HepG2 (cell line): Measurements from ENCODE around the gene OSBPL10. TPM values are rescaled to one million over a fixed set of nuclear protein-coding genes. Genes with fewer than 3 reads are reported as not detected.

ENCODE experiments used
- ATAC-seq: fragments of 200-7000 bp; cut with Tn5 transposase; 3 replicates; pipeline ENCODE4 v1.9.1; 2020; ENCODE audit warnings: mild to moderate bottlenecking, moderate library complexity
- BruUV-seq: library from RNA; stranded (reverse); fragments of 400-500 nt; replicated peaks from 2 replicates; lab custom pipeline; 2021; lab: Mats Ljungman, UMichigan
- CTCF ChIA-PET: fragments of 300-600 bp; formaldehyde crosslinking; extraction: SDS; loops from one replicate; lab custom pipeline; 2021; ENCODE audit warnings: low total read pairs, inconsistent platforms, low intra/inter-chr PET ratio; lab: Yijun Ruan, JAX
- POLR2A ChIA-PET: fragments of 350-600 bp; sonication (Branson Sonifier 250); formaldehyde crosslinking; loops from one replicate; lab custom pipeline; 2020; ENCODE audit warnings: antibody characterized with exemption, inconsistent platforms; lab: Yijun Ruan, JAX
- DNase-seq: peaks from one replicate; pipeline ENCODE4 v3.0.0-alpha.2; 2015; ENCODE audit warnings: low spot score
- FAIRE-seq: peaks from 3 replicates; lab custom pipeline; 2011; peaks lifted over from hg19 to GRCh38; lab: Jason Lieb, UNC
- H2AFZ ChIP-seq: one replicate; pipeline ENCODE4 v1.6.1; 2011; ENCODE audit warnings: low read length, inconsistent platforms
- H3K27ac ChIP-seq: fragments of 300-600 bp; 3 replicates; pipeline ENCODE4 v1.8.0; 2011; ENCODE audit warnings: mixed run types, mild to moderate bottlenecking, mixed read lengths, low read length, inconsistent platforms; ENCODE audit not compliant: insufficient read depth; ENCODE audit errors: extremely low read length
- H3K27me3 ChIP-seq, 2 experiments: fragments of 200-600 bp in 1 of 2; 2 replicates in 1 of 2; 3 replicates in 1 of 2; pipeline versions ENCODE4 v1.6.0 to v1.8.0; 2011; ENCODE audit warnings: low read length in 2 of 2, mild to moderate bottlenecking in 2 of 2, moderate library complexity in 2 of 2, inconsistent platforms in 1 of 2; ENCODE audit not compliant: insufficient read depth in 2 of 2, control insufficient read depth in 1 of 2
- H3K36me3 ChIP-seq, 2 experiments: fragments of 200-600 bp in 1 of 2; replicated peaks in 1 of 2; 2 replicates in 1 of 2; 3 replicates in 1 of 2; pipeline versions ENCODE4 v1.5.1 to v1.8.0; 2011; ENCODE audit warnings: low read length in 2 of 2, inconsistent platforms in 1 of 2; ENCODE audit not compliant: insufficient read depth in 2 of 2, control insufficient read depth in 1 of 2
- H3K4me1 ChIP-seq: 2 replicates; pipeline ENCODE4 v1.5.1; 2012; ENCODE audit warnings: low read length, inconsistent platforms; ENCODE audit not compliant: insufficient read depth
- H3K4me2 ChIP-seq: 2 replicates; pipeline ENCODE4 v1.6.0; 2011; ENCODE audit warnings: low read depth, low read length, inconsistent platforms
- H3K4me3 ChIP-seq, 3 experiments: fragments of 200-600 bp in 1 of 3; sonication (generic), shearing (Covaris generic) in 1 of 3; replicated peaks in 1 of 3; 2 replicates each; pipeline ENCODE4 v1.5.1; 2011 to 2016; ENCODE audit warnings: low read length in 3 of 3, inconsistent platforms in 2 of 3, low read depth in 2 of 3, mild to moderate bottlenecking in 2 of 3, control low read depth in 1 of 3, mixed read lengths in 1 of 3; ENCODE audit not compliant: insufficient read depth in 1 of 3
- H3K79me2 ChIP-seq: one replicate; pipeline ENCODE4 v1.6.1; 2011; ENCODE audit warnings: low read length, inconsistent platforms; ENCODE audit not compliant: insufficient read depth
- H3K9ac ChIP-seq: 2 replicates; pipeline ENCODE4 v1.6.0; 2011; ENCODE audit warnings: mild to moderate bottlenecking, low read depth, low read length, inconsistent platforms; ENCODE audit not compliant: insufficient read depth
- H3K9me3 ChIP-seq: 2 replicates; pipeline ENCODE4 v1.5.1; 2012; ENCODE audit warnings: mild to moderate bottlenecking, low read length
- H4K20me1 ChIP-seq: 2 replicates; pipeline ENCODE4 v1.6.0; 2011; ENCODE audit warnings: inconsistent platforms, mild to moderate bottlenecking, low read length, moderate library complexity; ENCODE audit not compliant: insufficient read depth
- AHR ChIP-seq: IDR thresholded peaks from 2 replicates; pipeline ENCODE4 v1.6.1; 2018; ENCODE audit warnings: missing genetic modification reagents, missing compliant biosample characterization
- DNMT1 ChIP-seq: sonication (generic); formaldehyde crosslinking; IDR thresholded peaks from 2 replicates; pipeline ENCODE4 v1.5.1; 2020; ENCODE audit warnings: mild to moderate bottlenecking, missing genetic modification reagents
- EP300 ChIP-seq, 3 experiments: sonication (generic) in 1 of 3; formaldehyde crosslinking in 1 of 3; IDR thresholded peaks; 2 replicates each; pipeline versions ENCODE4 v1.5.1 to v1.6.1; 2011 to 2020; ENCODE audit warnings: low read depth in 2 of 3, low read length in 2 of 3, borderline replicate concordance in 1 of 3, improper control_type of control experiment in 1 of 3, mild to moderate bottlenecking in 1 of 3, missing genetic modification reagents in 1 of 3, moderate library complexity in 1 of 3
- FOXA1 ChIP-seq, 2 experiments: fragments of 450-650 bp in 1 of 2; sonication (generic) in 1 of 2; formaldehyde crosslinking in 1 of 2; IDR thresholded peaks; 2 replicates each; pipeline versions ENCODE4 v1.4.0 to v1.6.1; 2016 to 2020; ENCODE audit warnings: missing genetic modification reagents in 1 of 2
- HHEX ChIP-seq: IDR thresholded peaks from 2 replicates; pipeline ENCODE4 v1.6.1; 2016; ENCODE audit warnings: control low read depth
- SNAI1 ChIP-seq: sonication (generic); formaldehyde crosslinking; IDR thresholded peaks from 2 replicates; pipeline ENCODE4 v1.5.0; 2020; ENCODE audit warnings: mild to moderate bottlenecking, missing genetic modification reagents, borderline replicate concordance
- SSRP1 ChIP-seq: IDR thresholded peaks from 2 replicates; pipeline ENCODE4 v1.6.1; 2016; ENCODE audit warnings: control low read depth
- ZBTB3 ChIP-seq: sonication (generic); formaldehyde crosslinking; IDR thresholded peaks from 2 replicates; pipeline ENCODE4 v1.4.0; 2020; ENCODE audit warnings: low read depth, mild to moderate bottlenecking, moderate library complexity, missing genetic modification reagents, borderline replicate concordance
- ZBTB38 ChIP-seq: sonication (generic); formaldehyde crosslinking; IDR thresholded peaks from 2 replicates; pipeline ENCODE4 v1.5.1; 2020; ENCODE audit warnings: mild to moderate bottlenecking, missing genetic modification reagents
- ZEB1 ChIP-seq: IDR thresholded peaks from 2 replicates; pipeline ENCODE4 v1.6.1; 2012; ENCODE audit warnings: mild to moderate bottlenecking, low read depth, inconsistent platforms; ENCODE audit not compliant: insufficient replicate concordance
- ZNF687 ChIP-seq: sonication (generic); formaldehyde crosslinking; IDR thresholded peaks from 2 replicates; pipeline ENCODE4 v1.5.1; 2020; ENCODE audit warnings: mild to moderate bottlenecking, missing genetic modification reagents, moderate library complexity
- WGBS: methylation state at CpG from one replicate; pipeline ENCODE4 v1.1.6; 2017; ENCODE audit warnings: low lambda C conversion rate; 5-methylcytosine and 5-hydroxymethylcytosine counted together
- in situ Hi-C: cut with HindIII; loops from 2 replicates; pipeline ENCODE4 v1.10.0; 2017; ENCODE audit warnings: low pct_unique_long_range_greater_than_20kb; ENCODE audit not compliant: extremely low pct_ligation_motif_present
- intact Hi-C: fragments of 100-400 bp; cut with micrococcal nuclease; formaldehyde crosslinking; loops from one replicate; pipeline ENCODE4 v1.10.0; 2022; ENCODE audit not compliant: unreplicated experiment
- polyA plus RNA-seq, 8 experiments: library from polyadenylated mRNA; depleted of rRNA in 3 of 8; stranded (reverse) in 7 of 8; unstranded in 1 of 8; fragments of >200 nt; fragmentation: Illumina TruSeq in 4 of 8; extraction: Trizol in 4 of 8; gene quantifications; 2 replicates each; pipeline versions ENCODE4 v1.2.1 to v1.2.3, GENCODE V29; 2011 to 2016; ENCODE audit warnings: low read depth in 4 of 8, missing spikeins in 1 of 8, mixed read lengths in 1 of 8; ENCODE audit not compliant: insufficient read depth in 1 of 8
- total RNA-seq, 5 experiments: library from RNA; depleted of rRNA; stranded (reverse); fragments of >200 nt; fragmentation: Illumina TruSeq; extraction: Trizol; gene quantifications; 2 replicates each; pipeline ENCODE4 v1.2.3, GENCODE V29; 2016; ENCODE audit warnings: low read depth in 1 of 5
- TF ChIP-seq, protein P1 (sequence below): sonication (generic); formaldehyde crosslinking; IDR thresholded peaks from 2 replicates; pipeline ENCODE4 v1.5.0; 2020; ENCODE audit warnings: missing genetic modification reagents, mild to moderate bottlenecking, borderline replicate concordance
- TF ChIP-seq, protein P2 (sequence below): sonication (generic); formaldehyde crosslinking; IDR thresholded peaks from 2 replicates; pipeline ENCODE4 v1.4.0; 2020; ENCODE audit warnings: missing genetic modification reagents

The OSBPL10 gene
- total and polyA plus RNA-seq, 2 of the 13 experiments (the other 11 are each of a cell fraction or from before 2014, with no cell fraction given): 10.3 to 28.6 TPM

GRCh38 chr3:31947162-31947561 is 33.9 kb downstream of the OSBPL10 start (continued):
- TF ChIP-seq HHEX (CRISPR knock-in tag) (no peak), AHR (CRISPR knock-in tag) (no peak), SNAI1 (CRISPR knock-in tag) (no peak), DNMT1 (CRISPR knock-in tag) (no peak), ZBTB3 (CRISPR knock-in tag) (no peak), SSRP1 (no peak), EP300 (IDR thresholded peaks at IDR 0.05; ENCODE audit: low read depth in 2 of 2, low read length in 2 of 2) (no peak), EP300 (CRISPR knock-in tag; IDR thresholded peaks at IDR 0.05; ENCODE audit: borderline replicate concordance) (no peak), FOXA1 (IDR thresholded peaks at IDR 0.05) (no peak), FOXA1 (CRISPR knock-in tag; IDR thresholded peaks at IDR 0.05) (no peak)
- TF ChIP-seq, protein P1, sequence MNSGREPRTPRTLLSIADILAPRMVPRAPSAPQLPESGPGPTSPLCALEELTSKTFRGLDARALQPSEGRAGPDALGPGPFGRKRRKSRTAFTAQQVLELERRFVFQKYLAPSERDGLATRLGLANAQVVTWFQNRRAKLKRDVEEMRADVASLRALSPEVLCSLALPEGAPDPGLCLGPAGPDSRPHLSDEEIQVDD (CRISPR knock-in tag): no peak

- DNase-seq (no peak), ATAC-seq (no peak), FAIRE-seq (no peak)
- Histone ChIP-seq H3K79me2 (peaks cover 62% of the 10 kb centered on the region), H3K4me1 (peaks cover 67% of the 10 kb centered on the region), H3K4me3 (no peak overlapping the region), H4K20me1 (no peaks in the 10 kb centered on the region), H3K9ac (no peak overlapping the region), H3K27me3 (no peaks in the 10 kb centered on the region), H3K4me2 (no peak overlapping the region), H2AFZ (no peak overlapping the region), H3K27ac (no peak overlapping the region), H3K36me3 (no peaks in the 10 kb centered on the region), H3K9me3 (no peaks in the 10 kb centered on the region)
- 97% methylated on average over 10 of the region's 10 CpGs for WGBS
- in situ Hi-C loops (no loop called here), intact Hi-C loops (no loop called here)
- POLR2A ChIA-PET: no interaction called here
- CTCF ChIA-PET: no interaction called here
- TF ChIP-seq ZEB1: no peak
- TF ChIP-seq ZNF687: no peak
- 0 out of 2 replicates have a peak, but pooled peaks have one; percentile 20 for TF ChIP-seq ZBTB38 (CRISPR knock-in tag)
- TF ChIP-seq, protein P2, sequence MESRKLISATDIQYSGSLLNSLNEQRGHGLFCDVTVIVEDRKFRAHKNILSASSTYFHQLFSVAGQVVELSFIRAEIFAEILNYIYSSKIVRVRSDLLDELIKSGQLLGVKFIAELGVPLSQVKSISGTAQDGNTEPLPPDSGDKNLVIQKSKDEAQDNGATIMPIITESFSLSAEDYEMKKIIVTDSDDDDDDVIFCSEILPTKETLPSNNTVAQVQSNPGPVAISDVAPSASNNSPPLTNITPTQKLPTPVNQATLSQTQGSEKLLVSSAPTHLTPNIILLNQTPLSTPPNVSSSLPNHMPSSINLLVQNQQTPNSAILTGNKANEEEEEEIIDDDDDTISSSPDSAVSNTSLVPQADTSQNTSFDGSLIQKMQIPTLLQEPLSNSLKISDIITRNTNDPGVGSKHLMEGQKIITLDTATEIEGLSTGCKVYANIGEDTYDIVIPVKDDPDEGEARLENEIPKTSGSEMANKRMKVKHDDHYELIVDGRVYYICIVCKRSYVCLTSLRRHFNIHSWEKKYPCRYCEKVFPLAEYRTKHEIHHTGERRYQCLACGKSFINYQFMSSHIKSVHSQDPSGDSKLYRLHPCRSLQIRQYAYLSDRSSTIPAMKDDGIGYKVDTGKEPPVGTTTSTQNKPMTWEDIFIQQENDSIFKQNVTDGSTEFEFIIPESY (CRISPR knock-in tag): peak; percentile 98
- no TSS peak for BruUV-seq
These were observed 34.5 kb downstream of the OSBPL10 start for GRCh38 chr3:31946484-31947081.
